Activated CD8-positive, alpha-beta memory T cell treated with anti-CD3 and anti-CD28 coated beads, Interleukin-2, amount 50 U/mL, for 48 hours (primary cell): Measurements from ENCODE around the gene SPATA13.
"Not testable (repeated sequence)": the region's sequence is repeated elsewhere in the genome, so short reads cannot be mapped to it uniquely, and the experiment has no call there.

Experiments
- DNase-seq: peaks from one replicate; pipeline ENCODE4 v3.0.0-alpha.2; 2020

The SPATA13 gene

GRCh38 chr13:24287748-24288287 lies 127.3 kb downstream of the SPATA13 start:
- DNase-seq: no peak

DNA sequence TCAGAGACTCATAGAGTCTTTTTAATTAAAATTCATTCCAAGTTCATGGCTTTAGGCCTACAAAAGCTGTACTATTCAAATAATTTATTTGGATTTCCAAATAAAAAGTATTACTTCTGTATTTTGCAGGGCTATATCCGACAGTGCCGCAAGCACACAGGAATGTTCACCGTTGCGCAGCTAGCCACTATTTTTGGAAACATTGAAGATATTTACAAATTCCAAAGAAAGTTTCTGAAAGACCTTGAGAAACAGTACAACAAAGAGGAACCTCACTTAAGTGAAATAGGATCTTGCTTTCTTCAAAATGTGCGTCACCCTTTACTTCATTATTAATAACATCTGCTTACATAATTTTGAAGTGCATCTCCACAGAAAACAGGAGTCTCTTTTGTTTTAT lies 128.3 kb downstream of the SPATA13 start:
- DNase-seq: no peak

GRCh38 chr13:24290280-24290932 lies 129.9 kb downstream of the SPATA13 start:
- no peak for DNase-seq

- no peak for DNase-seq
Measured at GRCh38 chr13:24292481-24292880, 132.0 kb downstream of the SPATA13 start.

- DNase-seq: no peak
Measured at GRCh38 chr13:24293746-24294145, 133.2 kb downstream of the SPATA13 start.

GRCh38 chr13:24299488-24300114 lies 139.1 kb downstream of the SPATA13 start:
- DNase-seq: no peak

DNA sequence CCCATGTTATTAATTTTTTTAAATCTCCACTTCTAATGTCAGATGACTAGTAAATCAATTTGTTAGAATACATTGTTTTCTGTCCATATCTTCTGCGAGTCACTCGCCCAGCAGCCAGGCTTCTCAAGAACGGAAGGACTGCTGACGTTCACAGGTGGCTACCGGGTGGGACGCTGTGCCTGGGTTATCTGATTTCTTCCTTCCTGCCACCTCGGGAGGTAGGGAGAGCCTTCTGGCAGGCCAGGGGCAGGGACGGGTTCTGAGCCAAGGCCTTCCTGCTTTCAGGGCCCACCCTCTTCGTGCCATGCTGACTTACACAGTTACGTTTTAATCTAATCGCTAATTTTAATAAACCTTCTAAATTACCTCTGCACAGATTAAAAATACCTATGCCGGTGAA lies 140.9 kb downstream of the SPATA13 start:
- DNase-seq: no peak

DNA sequence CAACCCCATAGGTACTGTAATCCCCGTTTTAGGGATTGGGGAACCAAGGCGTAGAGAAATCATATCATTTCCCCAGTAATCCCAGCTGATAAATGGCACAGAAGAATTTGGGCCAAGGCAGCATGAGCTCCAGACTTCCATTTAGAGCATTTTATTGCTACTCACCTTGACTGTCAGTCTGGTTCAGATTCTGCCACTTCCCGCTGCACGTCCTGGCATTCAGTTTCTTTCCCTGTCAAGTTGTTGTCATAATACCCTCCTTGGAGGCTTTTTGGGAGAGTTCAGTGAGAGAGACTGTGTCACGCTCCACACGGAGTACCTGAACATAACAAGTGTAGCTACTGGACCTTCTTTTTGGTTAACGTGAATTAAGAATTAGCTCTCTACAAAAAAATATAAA lies 141.4 kb downstream of the SPATA13 start:
- no peak for DNase-seq

DNA sequence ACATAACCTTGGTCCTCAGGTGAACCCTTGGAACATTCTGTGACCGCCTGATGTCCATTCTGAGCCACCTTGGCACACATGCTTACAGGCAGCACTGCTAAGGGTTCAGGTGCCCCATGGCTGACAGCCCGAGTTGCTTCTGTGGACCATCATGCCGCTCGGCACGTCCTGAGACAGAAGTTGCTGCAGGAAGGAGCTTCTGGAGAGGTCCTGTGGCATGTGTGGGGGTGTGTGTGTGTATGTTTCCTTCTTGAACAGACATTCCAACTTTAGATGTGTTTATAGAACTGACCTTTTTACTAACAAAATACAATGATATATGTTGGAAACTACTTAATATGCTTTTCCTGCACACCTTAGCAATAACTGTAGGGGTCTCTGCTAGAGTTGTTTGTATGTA lies 144.1 kb downstream of the SPATA13 start:
- DNase-seq: no peak

- DNase-seq: no peak
Measured at GRCh38 chr13:24306632-24307031, 146.1 kb downstream of the SPATA13 start.

DNA sequence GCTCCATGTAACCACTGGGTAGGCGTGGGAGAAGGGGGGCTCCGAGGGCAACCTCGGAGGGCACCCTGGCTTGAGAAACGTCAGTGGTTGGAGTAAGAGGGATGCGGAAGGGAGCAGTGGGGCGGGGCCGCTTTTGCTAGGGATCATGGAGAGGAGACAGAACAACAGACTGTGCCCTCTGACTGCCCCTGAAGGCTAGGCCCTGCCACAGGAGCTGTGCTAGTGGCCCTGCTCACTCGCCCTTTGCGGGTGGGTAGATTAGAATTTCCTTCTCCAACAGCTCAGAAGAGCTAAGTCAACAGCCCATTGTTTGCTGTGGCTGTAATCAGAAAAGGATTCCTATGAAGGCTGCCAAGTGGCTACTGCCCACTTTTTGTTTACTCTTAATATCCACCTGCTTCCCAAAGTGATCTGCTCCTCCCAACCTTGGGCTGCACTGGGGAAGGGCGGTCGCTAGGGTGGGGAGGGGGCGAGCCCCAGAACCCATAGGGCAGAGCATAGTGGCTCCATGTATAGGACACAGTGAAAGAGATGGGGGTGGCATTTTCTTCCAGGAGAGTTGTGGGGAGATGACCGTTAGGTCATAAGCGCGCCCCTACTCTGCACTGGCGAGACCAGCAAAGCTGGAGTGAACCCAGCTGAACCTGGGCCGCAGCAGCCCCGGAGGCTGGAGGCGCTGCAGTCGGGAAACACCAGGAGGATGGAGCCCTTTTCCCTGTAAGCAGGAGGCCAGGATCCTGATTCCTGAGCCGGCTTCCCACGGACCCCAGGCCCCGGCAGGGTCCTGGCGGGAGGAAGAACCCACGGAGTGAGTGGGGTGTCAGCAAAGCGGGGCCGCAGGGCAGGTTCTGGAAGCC lies 146.9 kb downstream of the SPATA13 start:
- no peak for DNase-seq

- DNase-seq: no peak
Measured at GRCh38 chr13:24308068-24308445, 147.5 kb downstream of the SPATA13 start.

DNA sequence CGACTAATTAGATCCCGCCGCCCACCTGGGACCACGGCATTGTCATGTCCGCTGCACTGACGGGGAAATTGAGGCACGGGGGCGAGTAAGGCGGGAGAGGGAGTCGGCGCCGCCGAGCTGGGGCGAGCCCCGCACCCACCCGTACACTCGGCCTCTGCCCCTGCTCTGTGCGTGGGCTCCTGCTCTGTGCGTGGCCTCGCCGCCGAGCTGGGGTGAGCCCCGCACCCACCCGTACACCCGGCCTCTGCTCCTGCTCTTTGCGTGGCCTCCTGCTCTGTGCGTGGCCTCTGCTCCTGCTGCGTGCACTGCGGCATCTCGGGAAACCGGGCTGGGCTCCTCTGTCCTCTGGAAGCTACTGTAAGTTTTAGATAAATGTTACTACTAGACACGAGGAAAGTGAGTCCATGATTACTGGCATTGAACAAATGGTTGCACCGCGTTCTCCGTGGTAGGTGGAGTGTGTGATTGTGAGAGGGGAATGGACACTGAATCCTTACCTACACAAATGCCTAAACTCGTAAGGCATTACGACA lies 148.0 kb downstream of the SPATA13 start:
- DNase-seq: no peak

DNA sequence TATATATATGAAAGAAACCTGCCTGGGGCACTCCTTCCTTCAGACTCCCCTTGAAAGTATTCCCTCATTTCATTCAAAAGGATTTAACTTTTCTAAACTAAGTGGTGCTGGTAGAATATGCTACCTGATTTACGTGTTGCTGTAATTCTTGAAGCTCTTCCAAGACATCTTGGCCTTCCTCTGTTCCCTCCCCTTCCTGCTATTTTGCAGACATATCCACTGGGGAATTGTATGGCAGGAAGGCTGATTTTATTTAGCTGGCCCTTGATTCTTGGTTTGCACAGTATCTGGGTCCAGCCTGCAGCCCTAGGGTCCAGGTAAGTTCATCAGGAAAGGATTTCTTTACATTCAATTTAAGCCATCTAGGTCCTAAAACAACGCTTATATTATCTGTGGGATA lies 148.8 kb downstream of the SPATA13 start, which contains the start of gene C1QTNF9:
TSS of gene C1QTNF9 (plus strand) at position 281 of the 400 bp plus-strand sequence. CDS start 6,424 bp downstream, outside the sequence.
- not testable (repeated sequence) for DNase-seq

GRCh38 chr13:24313439-24313838 lies 152.9 kb downstream of the SPATA13 start:
- DNase-seq: no peak

DNA sequence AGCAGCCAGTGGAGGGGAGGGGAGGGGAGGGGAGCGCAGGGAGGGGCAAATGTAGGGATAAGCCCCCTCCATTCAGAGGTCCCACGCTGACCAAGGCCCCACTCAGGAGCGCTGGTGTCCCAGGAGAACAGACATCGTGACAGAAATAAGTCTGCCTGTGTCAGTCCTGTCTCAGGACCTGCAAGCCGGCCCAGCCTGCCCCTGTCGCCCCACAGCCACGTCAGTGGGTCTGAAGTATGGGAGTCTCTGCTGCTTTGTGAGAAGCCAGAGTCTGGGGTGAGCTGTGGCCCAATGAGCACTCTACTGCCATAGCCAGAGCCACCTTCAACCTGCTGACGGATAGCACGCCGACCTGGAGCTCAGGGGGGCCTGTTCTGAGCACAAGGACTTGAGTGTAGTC lies 157.3 kb downstream of the SPATA13 start:
- DNase-seq: not testable (repeated sequence)

GRCh38 chr13:24318878-24319277 lies 158.4 kb downstream of the SPATA13 start:
- DNase-seq: not testable (repeated sequence)

DNA sequence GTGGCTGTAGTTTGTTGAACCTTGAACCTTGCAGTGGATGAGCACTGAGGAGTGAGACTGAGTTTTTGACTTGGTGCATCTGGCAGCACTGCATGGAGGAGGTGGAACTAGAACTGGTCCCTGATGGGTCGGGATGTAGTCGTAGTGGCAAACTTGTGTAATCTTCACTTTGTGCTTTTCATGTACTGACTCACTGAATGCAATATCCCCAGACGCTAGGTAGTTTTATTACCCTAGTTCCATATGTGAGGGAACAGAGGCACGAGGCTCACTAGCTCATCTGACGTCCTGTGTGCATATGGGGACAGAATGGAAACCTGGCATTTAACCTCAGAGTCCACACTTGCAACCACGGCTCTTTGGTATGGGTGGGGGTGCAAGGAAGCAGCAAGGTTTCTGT lies 159.1 kb downstream of the SPATA13 start:
- DNase-seq: not testable (repeated sequence)

DNA sequence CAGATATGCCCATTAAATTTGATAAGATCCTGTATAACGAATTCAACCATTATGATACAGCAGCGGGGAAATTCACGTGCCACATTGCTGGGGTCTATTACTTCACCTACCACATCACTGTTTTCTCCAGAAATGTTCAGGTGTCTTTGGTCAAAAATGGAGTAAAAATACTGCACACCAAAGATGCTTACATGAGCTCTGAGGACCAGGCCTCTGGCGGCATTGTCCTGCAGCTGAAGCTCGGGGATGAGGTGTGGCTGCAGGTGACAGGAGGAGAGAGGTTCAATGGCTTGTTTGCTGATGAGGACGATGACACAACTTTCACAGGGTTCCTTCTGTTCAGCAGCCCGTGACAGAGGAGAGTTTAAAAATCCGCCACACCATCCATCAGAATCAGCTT lies 160.9 kb downstream of the SPATA13 start:
- DNase-seq: not testable (repeated sequence)

GRCh38 chr13:24322470-24322869 lies 161.9 kb downstream of the SPATA13 start:
- DNase-seq: not testable (repeated sequence)

DNA sequence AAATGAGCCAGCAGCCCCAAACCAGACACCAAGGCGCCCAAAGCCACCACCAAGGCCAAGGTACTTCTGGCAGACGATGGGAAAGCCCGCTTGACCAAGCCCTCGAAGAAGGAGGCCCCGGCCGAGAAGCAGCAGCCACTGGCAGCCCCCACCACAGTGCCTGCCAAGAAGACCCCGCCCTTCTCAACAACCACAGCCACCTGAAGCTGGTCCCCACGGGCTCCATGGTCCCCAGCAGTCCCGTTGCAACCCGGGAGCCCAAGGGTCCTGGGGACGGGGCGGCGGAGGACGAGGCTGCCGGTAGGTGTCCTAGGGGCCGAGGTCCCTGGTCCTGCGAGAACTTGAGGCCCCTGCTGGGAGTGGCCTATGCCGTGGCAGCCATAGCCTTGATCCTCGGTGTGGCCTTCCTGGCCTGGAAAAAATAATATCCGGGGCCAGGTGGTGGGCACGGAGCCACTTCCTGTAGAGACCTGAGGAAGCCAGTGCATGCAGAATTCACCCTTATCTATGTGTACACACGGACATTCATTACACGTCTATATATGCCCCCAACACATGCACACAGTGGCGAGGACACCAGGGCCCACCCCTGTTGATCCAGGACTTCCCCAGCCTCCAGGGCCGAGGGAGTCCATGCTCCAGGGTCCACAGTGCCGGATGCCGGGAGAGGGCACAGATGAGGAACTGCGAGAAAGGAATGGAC lies 162.7 kb downstream of the SPATA13 start:
- no peak for DNase-seq

GRCh38 chr13:24323739-24324075 lies 163.2 kb downstream of the SPATA13 start:
- DNase-seq: no peak

GRCh38 chr13:24327598-24327997 lies 167.1 kb downstream of the SPATA13 start:
- DNase-seq: not testable (repeated sequence)
